ENCODE results near the gene NPAT.

DNA sequence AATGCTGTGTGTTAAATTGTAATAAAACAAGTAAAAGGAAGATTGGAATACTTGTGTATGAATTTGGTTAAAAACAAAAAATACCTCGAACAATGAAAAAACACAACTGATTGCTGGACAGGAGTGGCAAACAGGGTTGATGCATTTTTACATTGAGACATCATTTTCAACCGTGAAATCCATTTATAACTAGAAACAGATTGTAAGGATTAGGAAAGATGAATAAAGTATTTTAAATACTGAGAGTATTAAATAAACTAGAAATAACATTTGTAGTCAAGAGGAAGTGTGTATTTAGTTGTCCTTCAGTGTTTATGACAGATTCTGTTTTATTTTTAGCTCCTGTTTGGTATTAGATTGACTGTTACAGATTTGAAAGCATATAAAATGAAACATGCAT is 5.8 kb upstream of the NPAT start:
- TF ChIP-seq, protein P1, sequence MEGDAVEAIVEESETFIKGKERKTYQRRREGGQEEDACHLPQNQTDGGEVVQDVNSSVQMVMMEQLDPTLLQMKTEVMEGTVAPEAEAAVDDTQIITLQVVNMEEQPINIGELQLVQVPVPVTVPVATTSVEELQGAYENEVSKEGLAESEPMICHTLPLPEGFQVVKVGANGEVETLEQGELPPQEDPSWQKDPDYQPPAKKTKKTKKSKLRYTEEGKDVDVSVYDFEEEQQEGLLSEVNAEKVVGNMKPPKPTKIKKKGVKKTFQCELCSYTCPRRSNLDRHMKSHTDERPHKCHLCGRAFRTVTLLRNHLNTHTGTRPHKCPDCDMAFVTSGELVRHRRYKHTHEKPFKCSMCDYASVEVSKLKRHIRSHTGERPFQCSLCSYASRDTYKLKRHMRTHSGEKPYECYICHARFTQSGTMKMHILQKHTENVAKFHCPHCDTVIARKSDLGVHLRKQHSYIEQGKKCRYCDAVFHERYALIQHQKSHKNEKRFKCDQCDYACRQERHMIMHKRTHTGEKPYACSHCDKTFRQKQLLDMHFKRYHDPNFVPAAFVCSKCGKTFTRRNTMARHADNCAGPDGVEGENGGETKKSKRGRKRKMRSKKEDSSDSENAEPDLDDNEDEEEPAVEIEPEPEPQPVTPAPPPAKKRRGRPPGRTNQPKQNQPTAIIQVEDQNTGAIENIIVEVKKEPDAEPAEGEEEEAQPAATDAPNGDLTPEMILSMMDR (IDR thresholded peaks at IDR 0.05; ENCODE audit: borderline replicate concordance, extremely low read depth, low read length, poor library complexity, severe bottlenecking) = no peak
- TF ChIP-seq EZH2 (IDR thresholded peaks at IDR 0.05; ENCODE audit: borderline replicate concordance, low read depth, low read length, severe bottlenecking) = no peak
